ENCODE data around the gene FAM184A.

DNA sequence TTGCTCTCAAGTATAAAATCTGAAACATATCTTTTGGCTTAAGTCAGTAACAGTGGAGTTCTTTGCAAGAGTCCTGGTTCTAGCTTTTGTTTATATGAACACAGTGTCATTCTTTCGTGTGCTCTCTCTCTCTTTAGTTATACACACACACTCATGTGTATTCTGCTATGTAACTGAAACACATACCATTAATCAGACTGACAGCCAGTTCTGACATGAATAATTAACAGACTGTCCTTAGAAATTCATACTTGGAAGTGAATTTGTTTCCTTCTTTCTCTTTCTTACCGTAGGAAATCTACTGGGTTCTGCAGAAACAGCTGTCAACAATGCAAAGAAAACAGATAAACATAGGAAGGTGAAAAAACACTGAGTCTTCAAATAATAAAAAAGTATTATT is 146.0 kb downstream of the FAM184A start:
- TF ChIP-seq POLR2A (IDR thresholded peaks at IDR 0.05) (no peak), POLR2AphosphoS5 (IDR thresholded peaks at IDR 0.05) (no peak)
- TF ChIP-seq, protein P1, sequence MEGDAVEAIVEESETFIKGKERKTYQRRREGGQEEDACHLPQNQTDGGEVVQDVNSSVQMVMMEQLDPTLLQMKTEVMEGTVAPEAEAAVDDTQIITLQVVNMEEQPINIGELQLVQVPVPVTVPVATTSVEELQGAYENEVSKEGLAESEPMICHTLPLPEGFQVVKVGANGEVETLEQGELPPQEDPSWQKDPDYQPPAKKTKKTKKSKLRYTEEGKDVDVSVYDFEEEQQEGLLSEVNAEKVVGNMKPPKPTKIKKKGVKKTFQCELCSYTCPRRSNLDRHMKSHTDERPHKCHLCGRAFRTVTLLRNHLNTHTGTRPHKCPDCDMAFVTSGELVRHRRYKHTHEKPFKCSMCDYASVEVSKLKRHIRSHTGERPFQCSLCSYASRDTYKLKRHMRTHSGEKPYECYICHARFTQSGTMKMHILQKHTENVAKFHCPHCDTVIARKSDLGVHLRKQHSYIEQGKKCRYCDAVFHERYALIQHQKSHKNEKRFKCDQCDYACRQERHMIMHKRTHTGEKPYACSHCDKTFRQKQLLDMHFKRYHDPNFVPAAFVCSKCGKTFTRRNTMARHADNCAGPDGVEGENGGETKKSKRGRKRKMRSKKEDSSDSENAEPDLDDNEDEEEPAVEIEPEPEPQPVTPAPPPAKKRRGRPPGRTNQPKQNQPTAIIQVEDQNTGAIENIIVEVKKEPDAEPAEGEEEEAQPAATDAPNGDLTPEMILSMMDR (IDR thresholded peaks at IDR 0.05) = no peak

Data from breast epithelium (tissue), 3 donors.